HUES6 (cell line): ENCODE data around the gene HIBADH.

Source experiments
- H3K27ac ChIP-seq: 2 replicates; pipeline ENCODE4 v1.7.0; 2013; ENCODE audit warnings: low read depth, mild to moderate bottlenecking, low read length, inconsistent platforms
- H3K27me3 ChIP-seq: 2 replicates; pipeline ENCODE4 v1.6.1; 2013; ENCODE audit warnings: low read length; ENCODE audit not compliant: control insufficient read depth, insufficient read depth
- H3K36me3 ChIP-seq: 2 replicates; pipeline ENCODE4 v1.6.1; 2013; ENCODE audit warnings: low read length; ENCODE audit not compliant: control insufficient read depth, insufficient read depth
- H3K4me1 ChIP-seq: 2 replicates; pipeline ENCODE4 v1.6.1; 2013; ENCODE audit warnings: low read length; ENCODE audit not compliant: control insufficient read depth, insufficient read depth
- H3K4me3 ChIP-seq: 2 replicates; pipeline ENCODE4 v1.5.1; 2013; ENCODE audit warnings: low read depth, low read length
- H3K9ac ChIP-seq: one replicate; pipeline ENCODE4 v1.6.1; 2013; ENCODE audit warnings: mild to moderate bottlenecking, low read length
- H3K9me3 ChIP-seq: 2 replicates; pipeline ENCODE4 v1.6.1; 2013; ENCODE audit warnings: low read depth, low read length; ENCODE audit not compliant: control insufficient read depth, insufficient read depth

HIBADH gene

GRCh38 chr7:27695096-27695495 is 32.4 kb upstream of the HIBADH start:
- H3K36me3 ChIP-seq, result no peaks in the 10 kb centered on the region
- no peak overlapping the region for H3K27ac ChIP-seq
- no peak overlapping the region for H3K9ac ChIP-seq
- no peaks in the 10 kb centered on the region for H3K27me3 ChIP-seq
- no peak overlapping the region for H3K4me3 ChIP-seq
- no peaks in the 10 kb centered on the region for H3K4me1 ChIP-seq
- no peaks in the 10 kb centered on the region for H3K9me3 ChIP-seq

- no peak overlapping the region for H3K27ac ChIP-seq
Observed at GRCh38 chr7:27693794-27694193, 31.1 kb upstream of the HIBADH start.

GRCh38 chr7:27690649-27691048 is 28.0 kb upstream of the HIBADH start:
- no peaks in the 10 kb centered on the region for H3K27me3 ChIP-seq
- no peaks in the 10 kb centered on the region; the same call in 1 of the 2 replicates for H3K9me3 ChIP-seq
- peaks cover 3% of the 10 kb centered on the region for H3K4me1 ChIP-seq
- H3K27ac ChIP-seq, result no peak overlapping the region
- H3K36me3 ChIP-seq, result no peaks in the 10 kb centered on the region
- no peak overlapping the region for H3K9ac ChIP-seq
- H3K4me3 ChIP-seq, result no peak overlapping the region

More at GRCh38 chr7:27693794-27694193, 31.1 kb upstream of the HIBADH start:
- peaks cover 3% of the 10 kb centered on the region for H3K4me1 ChIP-seq
- H3K9ac ChIP-seq, result no peak overlapping the region
- no peaks in the 10 kb centered on the region for H3K27me3 ChIP-seq
- no peaks in the 10 kb centered on the region for H3K9me3 ChIP-seq
- no peak overlapping the region for H3K4me3 ChIP-seq
- H3K36me3 ChIP-seq, result no peaks in the 10 kb centered on the region

- peaks cover 3% of the 10 kb centered on the region for H3K4me1 ChIP-seq
- no peak overlapping the region for H3K9ac ChIP-seq
- H3K4me3 ChIP-seq, result no peak overlapping the region
- no peak overlapping the region for H3K27ac ChIP-seq
- H3K27me3 ChIP-seq, result no peaks in the 10 kb centered on the region
- no peaks in the 10 kb centered on the region; the same call in 1 of the 2 replicates for H3K9me3 ChIP-seq
- H3K36me3 ChIP-seq, result no peaks in the 10 kb centered on the region
Observed at GRCh38 chr7:27689591-27690164, 27.0 kb upstream of the HIBADH start.

- no peaks in the 10 kb centered on the region for H3K27me3 ChIP-seq
- H3K4me1 ChIP-seq, result peaks cover 3% of the 10 kb centered on the region
Observed at GRCh38 chr7:27689150-27689549, 26.5 kb upstream of the HIBADH start.

GRCh38 chr7:27688646-27689045 is 26.0 kb upstream of the HIBADH start:
- no peaks in the 10 kb centered on the region for H3K36me3 ChIP-seq
- H3K9me3 ChIP-seq, result no peaks in the 10 kb centered on the region; the same call in 1 of the 2 replicates
- no peak overlapping the region for H3K9ac ChIP-seq
- no peak overlapping the region for H3K27ac ChIP-seq
- H3K4me3 ChIP-seq, result no peak overlapping the region
- no peaks in the 10 kb centered on the region for H3K27me3 ChIP-seq
- peaks cover 3% of the 10 kb centered on the region for H3K4me1 ChIP-seq

More at GRCh38 chr7:27689150-27689549, 26.5 kb upstream of the HIBADH start:
- no peaks in the 10 kb centered on the region; the same call in 1 of the 2 replicates for H3K9me3 ChIP-seq
- no peak overlapping the region for H3K9ac ChIP-seq
- no peaks in the 10 kb centered on the region for H3K36me3 ChIP-seq
- no peak overlapping the region for H3K4me3 ChIP-seq
- H3K27ac ChIP-seq, result no peak overlapping the region

GRCh38 chr7:27688056-27688455 is 25.4 kb upstream of the HIBADH start:
- Histone ChIP-seq H3K9me3 (no peaks in the 10 kb centered on the region; the same call in 1 of the 2 replicates), H3K27me3 (no peaks in the 10 kb centered on the region), H3K27ac (no peak overlapping the region), H3K4me3 (no peak overlapping the region), H3K36me3 (no peaks in the 10 kb centered on the region), H3K9ac (no peak overlapping the region), H3K4me1 (peaks cover 3% of the 10 kb centered on the region)

GRCh38 chr7:27686315-27686714 is 23.6 kb upstream of the HIBADH start:
- peaks cover 3% of the 10 kb centered on the region for H3K4me1 ChIP-seq
- H3K9me3 ChIP-seq, result no peaks in the 10 kb centered on the region; the same call in 1 of the 2 replicates
- H3K9ac ChIP-seq, result no peak overlapping the region
- no peak overlapping the region for H3K4me3 ChIP-seq
- H3K27me3 ChIP-seq, result no peaks in the 10 kb centered on the region
- no peaks in the 10 kb centered on the region for H3K36me3 ChIP-seq
- H3K27ac ChIP-seq, result no peak overlapping the region

- Histone ChIP-seq H3K36me3 (no peaks in the 10 kb centered on the region), H3K27me3 (no peaks in the 10 kb centered on the region), H3K9ac (no peak overlapping the region), H3K4me1 (peaks cover 3% of the 10 kb centered on the region), H3K4me3 (no peak overlapping the region), H3K27ac (no peak overlapping the region), H3K9me3 (no peaks in the 10 kb centered on the region; the same call in 1 of the 2 replicates)
Observed at GRCh38 chr7:27685893-27686292, 23.2 kb upstream of the HIBADH start.

- Histone ChIP-seq H3K36me3 (no peaks in the 10 kb centered on the region), H3K4me1 (peaks cover 3% of the 10 kb centered on the region), H3K27ac (no peak overlapping the region), H3K9ac (no peak overlapping the region), H3K27me3 (no peaks in the 10 kb centered on the region), H3K9me3 (no peaks in the 10 kb centered on the region; the same call in 1 of the 2 replicates), H3K4me3 (no peak overlapping the region)
Observed at GRCh38 chr7:27685209-27685608, 22.5 kb upstream of the HIBADH start.

- Histone ChIP-seq H3K27me3 (no peaks in the 10 kb centered on the region), H3K27ac (no peak overlapping the region), H3K9me3 (no peaks in the 10 kb centered on the region; the same call in 1 of the 2 replicates), H3K36me3 (no peaks in the 10 kb centered on the region), H3K4me1 (no peaks in the 10 kb centered on the region), H3K4me3 (no peak overlapping the region), H3K9ac (no peak overlapping the region)
Observed at GRCh38 chr7:27684491-27684890, 21.8 kb upstream of the HIBADH start.
